ENCODE measurements around the gene TMEM131.

The TMEM131 gene

GRCh38 chr2:97734061-97735051, 261.4 kb downstream of the TMEM131 start:
- no peak for DNase-seq

GRCh38 chr2:97733341-97734035, 262.3 kb downstream of the TMEM131 start:
- no peak for DNase-seq

GRCh38 chr2:97732436-97733340, 263.1 kb downstream of the TMEM131 start:
- DNase-seq, result no peak

- no peak for DNase-seq
These were observed 264.3 kb downstream of the TMEM131 start for GRCh38 chr2:97731274-97732020.

- peak in 1 of 2 experiments; percentile 9 for DNase-seq
These were observed 265.5 kb downstream of the TMEM131 start for GRCh38 chr2:97730245-97730644.

GRCh38 chr2:97728091-97728731, 267.5 kb downstream of the TMEM131 start:
- no peak for DNase-seq

- DNase-seq, result no peak
These were observed 268.5 kb downstream of the TMEM131 start for GRCh38 chr2:97727296-97727695.

GRCh38 chr2:97726261-97727064, 269.3 kb downstream of the TMEM131 start:
- DNase-seq, result no peak

- no peak for DNase-seq
These were observed 270.6 kb downstream of the TMEM131 start for GRCh38 chr2:97724946-97725688.

- no peak for DNase-seq
These were observed 271.2 kb downstream of the TMEM131 start for GRCh38 chr2:97724501-97724900.

- DNase-seq, result no peak
These were observed 271.7 kb downstream of the TMEM131 start for GRCh38 chr2:97724073-97724410.

- no peak for DNase-seq
These were observed 272.3 kb downstream of the TMEM131 start for GRCh38 chr2:97723156-97724072.

GRCh38 chr2:97722227-97722626, 273.5 kb downstream of the TMEM131 start:
- DNase-seq, result no peak

GRCh38 chr2:97720746-97721145, 275.0 kb downstream of the TMEM131 start:
- no peak for DNase-seq

- DNase-seq, result no peak
These were observed 276.2 kb downstream of the TMEM131 start for GRCh38 chr2:97719362-97720155.

GRCh38 chr2:97718942-97719341, 276.8 kb downstream of the TMEM131 start:
- DNase-seq, result no peak

GRCh38 chr2:97718051-97718882, 277.5 kb downstream of the TMEM131 start:
- no peak for DNase-seq

All from NCI-H446 (cell line).